ENCODE measurements around the gene CCSER2.
"Not testable (repeated sequence)": the region's sequence is repeated elsewhere in the genome, so short reads cannot be mapped to it uniquely, and the experiment has no call there.

Gene CCSER2

DNA sequence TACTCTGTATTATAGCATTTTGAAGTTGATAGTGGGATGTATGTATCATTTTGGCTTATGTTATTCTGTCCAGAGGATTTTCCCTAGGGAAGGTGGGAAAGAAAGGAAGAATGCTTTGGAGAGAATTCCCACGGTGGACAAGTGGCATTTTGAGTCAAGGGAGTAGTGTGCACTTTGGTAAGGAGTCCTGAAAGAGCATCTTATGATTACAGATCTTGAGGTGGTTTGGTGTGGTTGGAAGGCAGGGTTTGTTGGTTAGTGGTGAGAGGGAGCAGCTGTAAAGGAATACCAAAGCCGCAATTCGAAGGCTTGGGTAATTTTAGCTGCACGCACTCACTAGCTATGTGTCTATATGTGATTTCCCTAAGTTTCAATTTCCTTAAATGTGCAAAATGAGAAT is 16.1 kb downstream of the CCSER2 start:
- no peak for DNase-seq (ENCODE audit: low read depth, low spot score)

- not testable (repeated sequence) for DNase-seq (ENCODE audit: low read depth, low spot score)
Observed at GRCh38 chr10:84347575-84348002, 19.2 kb downstream of the CCSER2 start.

GRCh38 chr10:84348447-84348846 is 20.1 kb downstream of the CCSER2 start:
- DNase-seq (ENCODE audit: low read depth, low spot score): peak; percentile 40

DNA sequence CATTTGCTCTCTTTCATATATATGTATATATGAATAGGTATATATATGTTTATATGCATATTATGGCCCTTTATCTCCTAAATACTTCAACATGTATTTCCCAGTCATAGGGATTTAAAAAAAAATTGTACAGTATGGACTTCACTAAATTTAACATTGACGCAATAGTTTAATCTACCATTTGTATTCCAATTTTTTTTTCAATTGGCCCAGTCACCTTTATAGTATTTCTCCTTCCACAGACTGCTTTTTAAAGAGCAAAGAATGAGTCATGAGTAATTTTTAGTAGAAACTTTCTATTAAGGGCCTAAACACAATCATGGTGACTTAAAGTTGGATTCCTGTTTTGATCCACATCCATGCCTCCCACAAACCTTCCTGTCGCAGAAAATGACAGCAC is 20.5 kb downstream of the CCSER2 start:
- peak; percentile 69 for DNase-seq (ENCODE audit: low read depth, low spot score)

- peak; percentile 63 for DNase-seq (ENCODE audit: low read depth, low spot score)
Observed at GRCh38 chr10:84352251-84352842, 24.0 kb downstream of the CCSER2 start.

DNA sequence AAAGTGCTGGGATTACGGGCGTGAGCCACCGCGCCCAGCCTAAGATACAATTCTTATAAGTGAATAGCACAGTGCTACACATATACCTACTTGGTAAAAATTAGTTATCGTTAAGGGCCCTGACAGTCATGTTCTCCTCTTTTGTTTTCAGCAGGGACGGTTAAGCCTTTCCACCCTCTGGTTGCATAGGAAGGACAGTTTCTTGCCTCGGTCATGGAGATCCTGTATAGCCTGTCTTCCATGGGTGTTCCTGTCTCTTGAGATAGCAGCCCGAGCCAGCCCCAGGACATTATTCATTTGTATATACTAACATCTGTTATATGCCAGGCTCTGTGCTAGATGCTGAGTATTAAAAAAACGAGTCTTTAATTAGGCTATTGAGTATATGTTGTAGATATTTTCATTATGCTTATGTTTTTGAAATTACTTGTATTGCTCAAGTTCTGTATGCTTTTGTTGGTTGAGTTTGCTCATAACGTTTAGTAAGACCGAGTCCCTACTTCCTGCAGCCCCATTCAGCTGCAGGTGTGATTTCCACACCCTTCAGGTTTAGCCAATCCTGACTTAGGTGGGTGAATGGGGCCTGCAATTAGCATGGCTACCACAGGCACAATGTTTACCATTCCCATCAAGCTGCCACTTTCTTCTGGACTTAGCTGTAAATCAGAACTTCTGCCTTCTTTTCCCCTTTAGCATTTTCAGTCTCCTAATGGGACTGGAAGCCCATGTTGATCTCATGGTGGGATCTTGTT is 24.8 kb downstream of the CCSER2 start:
- DNase-seq (ENCODE audit: low read depth, low spot score): no peak

GRCh38 chr10:84354623-84355022 is 26.2 kb downstream of the CCSER2 start:
- DNase-seq (ENCODE audit: low read depth, low spot score): no peak

DNA sequence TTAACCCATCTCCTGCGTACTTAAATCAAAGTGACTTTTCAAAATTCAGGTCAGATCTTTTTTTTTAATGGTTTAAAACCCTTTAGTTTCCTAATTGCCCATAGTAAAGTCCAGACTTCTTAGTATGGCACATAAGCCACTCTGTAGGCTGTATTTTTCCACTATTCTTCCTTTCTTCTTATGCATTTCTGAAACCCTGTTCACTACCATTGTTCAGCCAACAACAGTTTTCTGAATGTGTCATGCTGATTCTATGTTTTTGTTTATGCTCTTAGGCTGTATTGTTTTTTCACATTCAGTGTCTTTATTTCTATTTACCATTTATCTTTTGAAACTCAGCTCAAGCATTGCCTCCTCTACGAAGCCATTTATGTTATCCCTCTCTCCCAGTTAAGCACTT is 26.7 kb downstream of the CCSER2 start:
- DNase-seq (ENCODE audit: low read depth, low spot score): peak; percentile 22

DNA sequence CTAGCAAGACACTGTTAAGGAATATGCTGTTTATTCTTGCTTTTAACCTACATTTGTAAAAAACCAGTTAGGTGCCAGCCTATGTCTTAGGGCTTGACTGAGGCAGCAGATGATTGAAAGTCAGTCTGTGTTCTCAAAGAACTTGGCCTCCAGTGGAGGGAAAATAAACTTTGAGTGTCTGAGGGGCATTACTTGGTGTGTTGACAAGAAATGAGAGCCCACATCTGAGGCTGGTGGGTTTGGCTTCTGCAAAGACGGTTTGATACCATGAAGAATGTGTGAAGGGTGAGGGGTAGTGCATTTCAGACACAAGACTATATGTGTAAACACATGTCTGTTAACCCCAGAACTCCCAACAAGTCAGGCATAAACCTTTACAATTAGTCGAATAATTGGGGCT is 28.5 kb downstream of the CCSER2 start:
- DNase-seq (ENCODE audit: low read depth, low spot score): peak; percentile 25

GRCh38 chr10:84358743-84359142 is 30.4 kb downstream of the CCSER2 start:
- DNase-seq (ENCODE audit: low read depth, low spot score): no peak

DNA sequence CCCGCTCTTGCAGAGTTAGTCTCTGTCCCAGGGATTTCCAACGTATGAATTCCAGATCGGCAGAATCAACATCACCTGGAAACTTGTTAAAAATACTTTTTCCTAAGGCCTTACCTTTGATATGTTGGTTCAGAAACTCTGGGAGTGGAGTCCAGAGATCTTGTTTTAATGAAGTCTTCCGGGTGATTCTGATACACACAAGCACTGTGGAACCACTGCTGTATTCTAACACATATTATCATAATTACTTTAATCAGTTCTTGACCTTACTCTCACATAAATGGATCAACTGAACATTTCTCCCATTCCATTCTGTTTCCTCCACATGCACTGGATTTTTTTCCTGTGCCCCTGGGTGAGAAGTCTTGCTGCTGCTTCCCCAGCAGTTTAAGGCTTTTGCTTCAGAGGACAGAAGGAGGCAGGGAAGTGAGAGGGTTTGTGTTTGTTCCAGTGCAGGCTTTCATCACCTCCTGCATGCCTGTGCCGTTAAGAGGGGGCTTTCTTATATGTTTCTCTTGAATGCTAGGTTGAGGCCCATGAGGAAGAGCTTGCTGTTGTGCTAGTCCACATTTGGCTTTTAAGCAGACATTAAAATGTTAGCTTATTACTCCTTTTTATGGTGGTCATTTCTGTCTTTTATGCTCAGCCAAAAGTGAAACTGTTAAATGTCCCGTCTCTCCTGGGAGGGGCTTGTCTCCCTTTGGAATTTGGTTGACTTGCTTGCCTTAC is 32.4 kb downstream of the CCSER2 start:
- peak; percentile 48 for DNase-seq (ENCODE audit: low read depth, low spot score)

GRCh38 chr10:84365335-84365881 is 37.0 kb downstream of the CCSER2 start:
- DNase-seq (ENCODE audit: low read depth, low spot score): no peak

GRCh38 chr10:84366041-84366440 is 37.7 kb downstream of the CCSER2 start:
- no peak for DNase-seq (ENCODE audit: low read depth, low spot score)

- DNase-seq (ENCODE audit: low read depth, low spot score): no peak
Observed at GRCh38 chr10:84367256-84367655, 38.9 kb downstream of the CCSER2 start.

DNA sequence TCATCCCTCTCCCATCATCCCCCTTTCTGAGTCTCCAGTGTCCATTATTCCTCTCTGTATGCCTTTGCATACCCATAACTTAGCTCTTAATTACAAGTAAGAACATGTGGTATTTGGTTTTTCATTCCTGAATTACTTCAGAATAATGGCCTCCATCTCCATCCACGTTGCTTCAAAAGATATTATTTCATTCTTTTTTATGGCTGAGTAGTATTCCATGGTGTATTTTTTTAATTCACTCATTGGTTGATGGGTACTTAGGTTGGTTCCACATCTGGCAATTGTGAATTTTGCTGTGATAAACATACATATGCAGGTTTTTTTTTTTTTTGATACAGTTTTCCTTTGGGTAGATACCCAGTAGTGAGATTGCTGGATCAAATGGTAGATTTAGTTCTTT is 40.4 kb downstream of the CCSER2 start:
- DNase-seq (ENCODE audit: low read depth, low spot score): no peak

DNA sequence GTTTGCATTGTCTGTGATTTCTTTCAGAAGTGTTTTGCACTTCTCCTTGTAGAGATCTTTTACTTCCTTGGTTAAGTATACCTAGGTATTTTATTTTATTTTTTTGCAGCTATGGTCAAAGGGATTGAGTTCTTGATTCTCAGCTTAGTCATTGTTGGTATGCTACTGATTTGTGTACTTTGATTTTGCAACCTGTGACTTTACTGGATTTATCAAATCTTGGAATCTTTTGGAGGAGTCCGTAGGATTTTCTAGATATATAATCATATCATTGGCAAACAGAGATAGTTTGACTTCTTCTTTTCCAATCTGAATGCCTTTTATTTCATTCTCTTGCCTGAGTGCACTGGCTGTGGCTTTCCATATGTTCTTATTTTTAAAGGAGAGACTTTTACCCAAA is 41.9 kb downstream of the CCSER2 start:
- DNase-seq (ENCODE audit: low read depth, low spot score): no peak

DNA sequence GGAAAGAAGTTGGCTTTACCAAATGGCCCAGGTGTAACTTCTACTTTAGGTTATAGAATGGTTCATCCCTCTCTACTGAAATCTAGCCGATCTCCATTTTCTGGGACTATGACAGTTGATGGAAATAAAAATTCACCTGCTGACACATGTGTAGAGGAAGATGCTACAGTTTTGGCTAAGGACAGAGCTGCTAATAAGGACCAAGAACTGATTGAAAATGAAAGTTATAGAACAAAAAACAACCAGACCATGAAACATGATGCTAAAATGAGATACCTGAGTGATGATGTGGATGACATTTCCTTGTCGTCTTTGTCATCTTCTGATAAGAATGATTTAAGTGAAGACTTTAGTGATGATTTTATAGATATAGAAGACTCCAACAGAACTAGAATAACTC is 43.6 kb downstream of the CCSER2 start:
- no peak for DNase-seq (ENCODE audit: low read depth, low spot score)

DNA sequence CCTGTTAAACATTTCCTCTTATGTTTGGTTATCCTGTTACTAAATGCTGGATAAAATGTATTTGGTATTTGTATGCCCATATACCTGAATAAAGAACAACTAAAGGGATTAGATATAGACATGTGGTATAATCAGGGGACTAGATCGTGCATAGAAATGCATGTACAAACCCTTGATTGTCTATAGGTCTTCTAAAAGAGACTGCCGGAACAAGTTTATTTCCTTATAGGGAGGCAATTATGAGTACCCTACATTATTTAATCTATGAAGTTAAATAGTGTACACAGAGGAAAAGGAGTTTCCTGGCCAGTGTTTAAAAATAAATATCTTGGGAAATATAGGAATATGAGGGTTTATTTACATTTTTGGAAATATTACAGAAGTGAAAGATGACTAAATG is 44.6 kb downstream of the CCSER2 start:
- no peak for DNase-seq (ENCODE audit: low read depth, low spot score)

- no peak for DNase-seq (ENCODE audit: low read depth, low spot score)
Observed at GRCh38 chr10:84374455-84374854, 46.1 kb downstream of the CCSER2 start.

- DNase-seq (ENCODE audit: low read depth, low spot score): peak; percentile 75
Observed at GRCh38 chr10:84375011-84375410, 46.6 kb downstream of the CCSER2 start.

GRCh38 chr10:84375881-84376280 is 47.5 kb downstream of the CCSER2 start:
- DNase-seq (ENCODE audit: low read depth, low spot score): no peak

DNA sequence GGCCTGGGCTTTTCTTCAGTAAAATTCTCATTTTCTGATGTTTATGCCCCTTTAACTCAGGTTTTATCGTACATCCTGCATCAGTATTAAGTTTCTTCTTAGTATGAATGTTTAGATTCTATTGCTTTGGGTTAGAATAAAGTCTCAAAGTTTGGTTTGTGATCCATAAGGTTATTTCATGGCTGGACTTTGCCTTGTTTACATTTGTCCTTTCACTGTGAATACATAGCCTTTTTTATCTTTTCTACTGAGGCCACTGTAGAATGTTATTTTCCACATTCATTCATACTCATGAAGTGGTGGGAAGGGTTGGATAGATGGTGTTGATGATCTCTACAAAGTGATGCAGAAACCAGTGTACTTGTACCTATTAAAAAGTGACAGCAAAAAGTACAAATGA is 59.8 kb downstream of the CCSER2 start:
- DNase-seq (ENCODE audit: low read depth, low spot score): no peak

DNA sequence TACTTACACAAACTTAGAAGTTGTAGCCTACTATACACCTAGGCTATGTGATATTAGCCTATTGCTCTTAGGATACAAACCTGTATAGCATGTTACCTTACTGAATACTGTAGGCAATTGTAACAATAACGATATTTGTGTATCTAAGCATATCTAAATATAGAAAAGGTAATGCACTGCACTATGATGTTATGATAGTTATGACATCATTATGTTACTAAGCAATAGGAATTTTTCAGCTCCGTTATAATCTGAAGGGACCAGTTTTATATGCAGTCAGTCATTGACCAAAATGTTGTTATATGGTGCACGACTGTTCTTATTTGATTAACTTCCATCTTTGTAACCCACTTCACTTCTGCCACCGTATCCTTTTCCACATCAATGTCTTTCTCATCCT is 62.0 kb downstream of the CCSER2 start:
- no peak for DNase-seq (ENCODE audit: low read depth, low spot score)

Measured in astrocyte of the hippocampus (primary cell).